Natural killer cell (primary cell): ENCODE measurements around the gene EGFR. TPM values are rescaled to one million over a fixed set of nuclear protein-coding genes. Genes with fewer than 3 reads are reported as not detected.

Experiments used
- ATAC-seq, 3 donors: fragments of 150-1000 bp in 2 of 3; fragments of 200-7000 bp in 1 of 3; cut with Tn5 transposase; 1 replicate in 1 of 3; 2 replicates in 2 of 3; pipeline ENCODE4 v1.10.0; 2021; ENCODE audit warnings: mild to moderate bottlenecking in 2 of 3, moderate library complexity in 2 of 3
- DNase-seq, 2 donors: peaks; one replicate each; pipeline versions ENCODE4 v3.0.0 to v3.0.0-alpha.2; 2013 to 2021; ENCODE audit warnings: mixed read lengths in 1 of 2
- H3K27ac ChIP-seq: one replicate; pipeline ENCODE4 v1.5.1; 2013; ENCODE audit warnings: mild to moderate bottlenecking, low read length
- H3K27me3 ChIP-seq: one replicate; pipeline ENCODE4 v1.6.1; 2013; ENCODE audit warnings: low read length; ENCODE audit not compliant: control insufficient read depth, insufficient read depth
- H3K36me3 ChIP-seq: one replicate; pipeline ENCODE4 v1.6.1; 2013; ENCODE audit warnings: low read length; ENCODE audit not compliant: control insufficient read depth, insufficient read depth
- H3K4me1 ChIP-seq: one replicate; pipeline ENCODE4 v1.6.1; 2013; ENCODE audit warnings: low read length; ENCODE audit not compliant: control insufficient read depth, insufficient read depth
- H3K4me3 ChIP-seq: one replicate; pipeline ENCODE4 v1.5.1; 2013; ENCODE audit warnings: low read length
- H3K9me3 ChIP-seq: one replicate; pipeline ENCODE4 v1.6.1; 2013; ENCODE audit warnings: low read length; ENCODE audit not compliant: control insufficient read depth, insufficient read depth
- H3K27ac Mint-ChIP-seq, 2 donors: one replicate each; pipeline ENCODE4 v1.8.0; 2022; ENCODE audit warnings: mild to moderate bottlenecking in 2 of 2, mixed read lengths in 2 of 2, moderate library complexity in 1 of 2
- H3K27me3 Mint-ChIP-seq, 2 donors: one replicate each; pipeline ENCODE4 v1.8.0; 2022; ENCODE audit warnings: low read depth in 2 of 2, mixed read lengths in 2 of 2
- H3K36me3 Mint-ChIP-seq: one replicate; pipeline ENCODE4 v1.8.0; 2022; ENCODE audit warnings: mixed read lengths
- H3K4me1 Mint-ChIP-seq, 2 donors: one replicate each; pipeline ENCODE4 v1.8.0; 2022; ENCODE audit warnings: mixed read lengths in 2 of 2
- H3K4me3 Mint-ChIP-seq: one replicate; pipeline ENCODE4 v1.8.0; 2022; ENCODE audit warnings: mild to moderate bottlenecking, moderate library complexity, mixed read lengths
- H3K9me3 Mint-ChIP-seq, 2 donors: one replicate each; pipeline ENCODE4 v1.8.0; 2022; ENCODE audit warnings: mixed read lengths in 2 of 2
- WGBS: methylation state at CpG from one replicate; pipeline ENCODE4 v1.1.7; 2013; ENCODE audit warnings: missing lambda C conversion rate; ENCODE audit not compliant: insufficient coverage; 5-methylcytosine and 5-hydroxymethylcytosine counted together
- intact Hi-C: fragments of 100-400 bp; cut with micrococcal nuclease; formaldehyde crosslinking; loops from one replicate; pipeline ENCODE4 v1.14.2; 2022
- total RNA-seq, 4 donors: library from RNA; stranded (reverse); fragments of 120-200 nt in 1 of 4; gene quantifications; one replicate each; pipeline versions ENCODE4 v1.2.3 to v1.2.4, GENCODE V29; 2013 to 2022
- TF ChIP-seq, protein P1 (sequence below): fragments of 200-600 bp; IDR thresholded peaks from one replicate; pipeline ENCODE4 v1.8.0; 2022; ENCODE audit warnings: antibody characterized with exemption

The EGFR gene
- total RNA-seq, 3 donors from 2014 or later (not counting 1 experiment from before 2014, with no cell fraction given), result not detected

- no peaks in the 10 kb centered on the region for H3K4me1 Mint-ChIP-seq
- no peaks in the 10 kb centered on the region for H3K36me3 Mint-ChIP-seq
- no peak overlapping the region for H3K27ac ChIP-seq
- H3K4me1 ChIP-seq, result no peaks in the 10 kb centered on the region
- H3K4me3 ChIP-seq, result no peak overlapping the region
- ATAC-seq, result no peak
- H3K27me3 ChIP-seq, result no peaks in the 10 kb centered on the region
- intact Hi-C loops, result no loop called here
- no peak overlapping the region for H3K27ac Mint-ChIP-seq
- no peak overlapping the region for H3K4me3 Mint-ChIP-seq
- no peaks in the 10 kb centered on the region for H3K36me3 ChIP-seq
- H3K27me3 Mint-ChIP-seq, result peaks cover 0 to 5% of the 10 kb centered on the region in 2 donors
- 76% methylated on average over 10 of the region's 10 CpGs for WGBS
- DNase-seq, result no peak
- H3K9me3 Mint-ChIP-seq, result no peaks in the 10 kb centered on the region
- TF ChIP-seq, protein P1, sequence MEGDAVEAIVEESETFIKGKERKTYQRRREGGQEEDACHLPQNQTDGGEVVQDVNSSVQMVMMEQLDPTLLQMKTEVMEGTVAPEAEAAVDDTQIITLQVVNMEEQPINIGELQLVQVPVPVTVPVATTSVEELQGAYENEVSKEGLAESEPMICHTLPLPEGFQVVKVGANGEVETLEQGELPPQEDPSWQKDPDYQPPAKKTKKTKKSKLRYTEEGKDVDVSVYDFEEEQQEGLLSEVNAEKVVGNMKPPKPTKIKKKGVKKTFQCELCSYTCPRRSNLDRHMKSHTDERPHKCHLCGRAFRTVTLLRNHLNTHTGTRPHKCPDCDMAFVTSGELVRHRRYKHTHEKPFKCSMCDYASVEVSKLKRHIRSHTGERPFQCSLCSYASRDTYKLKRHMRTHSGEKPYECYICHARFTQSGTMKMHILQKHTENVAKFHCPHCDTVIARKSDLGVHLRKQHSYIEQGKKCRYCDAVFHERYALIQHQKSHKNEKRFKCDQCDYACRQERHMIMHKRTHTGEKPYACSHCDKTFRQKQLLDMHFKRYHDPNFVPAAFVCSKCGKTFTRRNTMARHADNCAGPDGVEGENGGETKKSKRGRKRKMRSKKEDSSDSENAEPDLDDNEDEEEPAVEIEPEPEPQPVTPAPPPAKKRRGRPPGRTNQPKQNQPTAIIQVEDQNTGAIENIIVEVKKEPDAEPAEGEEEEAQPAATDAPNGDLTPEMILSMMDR, result no peak
- H3K9me3 ChIP-seq, result no peaks in the 10 kb centered on the region
Observed at GRCh38 chr7:55132890-55133551, 114.2 kb downstream of the EGFR start.

GRCh38 chr7:55133630-55134358, 115.0 kb downstream of the EGFR start:
- no peaks in the 10 kb centered on the region for H3K4me1 ChIP-seq
- Mint-ChIP-seq H3K9me3 (no peaks in the 10 kb centered on the region), H3K4me1 (no peaks in the 10 kb centered on the region), H3K36me3 (no peaks in the 10 kb centered on the region), H3K27me3 (no peaks in the 10 kb centered on the region), H3K27ac (no peak overlapping the region), H3K4me3 (no peak overlapping the region)
- ATAC-seq, result no peak
- DNase-seq, result no peak
- intact Hi-C loops, result no loop called here
- 69% methylated on average over 16 of the region's 16 CpGs for WGBS
- H3K4me3 ChIP-seq, result no peak overlapping the region
- H3K9me3 ChIP-seq, result peaks cover 3% of the 10 kb centered on the region
- no peaks in the 10 kb centered on the region for H3K27me3 ChIP-seq
- H3K36me3 ChIP-seq, result no peaks in the 10 kb centered on the region
- no peak overlapping the region for H3K27ac ChIP-seq
- TF ChIP-seq, protein P1, result no peak

DNA sequence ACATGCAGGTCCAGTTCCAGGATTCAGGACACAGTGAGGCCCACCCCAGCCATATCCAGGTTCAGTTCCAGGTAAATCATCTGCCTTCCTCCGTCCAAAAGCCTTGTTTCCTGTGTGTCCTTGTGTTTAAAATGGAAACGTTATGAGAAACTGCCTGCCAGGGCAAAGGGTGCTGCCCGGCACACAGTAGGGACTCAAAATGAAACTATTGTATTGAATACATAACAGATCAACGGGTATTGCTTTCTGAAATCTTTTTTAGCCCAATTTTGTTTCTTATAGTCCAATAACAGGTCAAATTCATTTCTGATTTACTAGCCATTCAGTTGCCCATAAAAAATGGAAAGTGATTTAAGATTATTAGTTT, 115.5 kb downstream of the EGFR start:
- no peak overlapping the region for H3K27ac Mint-ChIP-seq
- Histone ChIP-seq H3K4me1 (no peaks in the 10 kb centered on the region), H3K27ac (no peak overlapping the region), H3K4me3 (no peak overlapping the region), H3K36me3 (no peaks in the 10 kb centered on the region), H3K9me3 (peaks cover 3% of the 10 kb centered on the region), H3K27me3 (no peaks in the 10 kb centered on the region)
- no peak overlapping the region for H3K4me3 Mint-ChIP-seq
- DNase-seq (no peak), ATAC-seq (no peak)
- H3K4me1 Mint-ChIP-seq, result no peaks in the 10 kb centered on the region
- no peaks in the 10 kb centered on the region for H3K9me3 Mint-ChIP-seq
- WGBS, result 71% methylated on average over 4 of the region's 4 CpGs
- no peaks in the 10 kb centered on the region for H3K27me3 Mint-ChIP-seq
- TF ChIP-seq, protein P1, result no peak
- H3K36me3 Mint-ChIP-seq, result no peaks in the 10 kb centered on the region
- intact Hi-C loops, result no loop called here
